Fibroblast of the aortic adventitia (primary cell): ENCODE measurements around the gene NEDD4L. TPM values are rescaled to one million over a fixed set of nuclear protein-coding genes. Genes with fewer than 3 reads are reported as not detected.

Source experiments
- DNase-seq: peaks from one replicate; pipeline ENCODE4 v3.0.0-alpha.2; 2010; ENCODE audit warnings: low read depth
- H3K4me3 ChIP-seq: 2 replicates; pipeline ENCODE4 v1.5.1; 2011; ENCODE audit warnings: low read depth, mild to moderate bottlenecking, control low read depth, low read length, moderate library complexity
- CTCF ChIP-seq: IDR thresholded peaks from 2 replicates; pipeline ENCODE4 v1.5.1; 2011; ENCODE audit warnings: mild to moderate bottlenecking, low read length, control low read depth, inconsistent platforms; ENCODE audit not compliant: insufficient read depth
- total RNA-seq: library from RNA; depleted of rRNA; stranded (reverse); fragments of >200 nt; gene quantifications from 2 replicates; pipeline ENCODE4 v1.2.3, GENCODE V29; 2012; ENCODE audit warnings: low replicate concordance

Gene NEDD4L
- total RNA-seq, 1 donor, result 22.2 TPM

- DNase-seq, result no peak
- H3K4me3 ChIP-seq, result no peak overlapping the region
- no peak for TF ChIP-seq CTCF
These were observed 256.8 kb downstream of the NEDD4L start for GRCh38 chr18:58300867-58301266.

- TF ChIP-seq CTCF, result no peak
- no peak overlapping the region for H3K4me3 ChIP-seq
- no peak for DNase-seq
These were observed 258.8 kb downstream of the NEDD4L start for GRCh38 chr18:58302811-58303210.

GRCh38 chr18:58303363-58303762 lies 259.3 kb downstream of the NEDD4L start:
- no peak overlapping the region for H3K4me3 ChIP-seq
- TF ChIP-seq CTCF, result no peak
- DNase-seq, result no peak

- no peak for TF ChIP-seq CTCF
- no peak overlapping the region for H3K4me3 ChIP-seq
- DNase-seq, result no peak
These were observed 261.8 kb downstream of the NEDD4L start for GRCh38 chr18:58305792-58306191.

- no peak for TF ChIP-seq CTCF
- DNase-seq, result no peak
These were observed 263.4 kb downstream of the NEDD4L start for GRCh38 chr18:58307441-58307840.

GRCh38 chr18:58308463-58308862 lies 264.4 kb downstream of the NEDD4L start:
- no peak overlapping the region for H3K4me3 ChIP-seq
- no peak for DNase-seq
- no peak for TF ChIP-seq CTCF

More at GRCh38 chr18:58307441-58307840, 263.4 kb downstream of the NEDD4L start:
- H3K4me3 ChIP-seq, result no peak overlapping the region

- no peak for DNase-seq
- TF ChIP-seq CTCF, result no peak
- H3K4me3 ChIP-seq, result no peak overlapping the region
These were observed 265.1 kb downstream of the NEDD4L start for GRCh38 chr18:58309099-58309498.
